Occipital lobe (tissue), 2 donors: Measurements from ENCODE around the gene ZNF14. TPM values are rescaled to one million over a fixed set of nuclear protein-coding genes. Genes with fewer than 3 reads are reported as not detected.
"Not testable (repeated sequence)": the region's sequence is repeated elsewhere in the genome, so short reads cannot be mapped to it uniquely, and the experiment has no call there.

Experiments used
- DNase-seq: peaks from one replicate; lab custom pipeline; 2025; lab: John Stamatoyannopoulos, UW
- total RNA-seq: library from RNA; depleted of rRNA; stranded (reverse); fragments of >200 nt; gene quantifications from one replicate; pipeline ENCODE4 v1.2.3, GENCODE V29; 2014

ZNF14 gene
- 30.3 TPM for total RNA-seq

DNA sequence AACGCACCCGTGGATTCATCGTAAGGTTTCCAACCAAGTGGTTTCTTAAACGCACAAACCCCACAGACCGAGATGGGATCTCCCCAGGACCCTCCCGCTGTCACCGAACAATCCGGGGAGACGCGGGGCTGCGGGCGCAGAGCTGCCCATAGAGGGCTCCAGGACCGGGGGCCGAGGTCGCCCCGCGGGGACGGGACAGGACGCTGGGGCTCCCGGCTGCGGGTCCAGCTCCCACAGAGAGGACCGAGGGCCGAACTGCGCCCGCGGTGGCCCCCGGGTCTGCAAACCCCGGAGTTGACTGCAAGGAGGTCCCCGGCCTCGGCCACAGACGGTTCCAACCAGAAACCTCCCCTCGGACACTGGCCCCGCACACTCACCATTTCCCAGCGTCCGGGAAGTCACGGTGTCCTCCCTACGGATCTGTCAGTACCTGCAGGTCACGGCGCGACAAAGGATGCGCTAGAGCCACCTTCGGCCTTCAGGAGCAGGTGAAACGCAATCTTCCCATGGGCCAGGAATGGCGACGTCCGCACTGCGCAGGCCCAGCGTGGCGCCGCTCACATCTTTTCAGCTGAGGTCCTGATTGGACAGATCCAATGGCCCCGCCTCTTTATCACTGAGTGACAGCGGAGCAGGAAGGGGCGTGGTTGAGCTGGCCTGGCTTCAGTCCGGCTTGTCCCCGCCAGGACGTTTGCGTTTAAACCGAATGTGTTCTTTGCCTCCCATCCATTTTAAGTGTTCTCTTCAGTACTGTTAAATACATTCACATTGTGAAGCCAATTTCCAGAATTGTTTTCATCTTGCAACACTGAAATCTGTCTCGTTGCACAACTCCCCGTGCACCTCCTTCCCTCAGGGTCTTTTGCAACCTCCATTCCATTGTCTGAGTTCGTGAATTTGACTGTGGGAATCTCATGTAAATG lies at the start of gene ZNF14:
Gene ZNF14 (minus strand): TSS at position 534 of the 923 bp plus-strand sequence. CDS start 154 bp downstream, at position 380.
- DNase-seq: peak; percentile 86

DNA sequence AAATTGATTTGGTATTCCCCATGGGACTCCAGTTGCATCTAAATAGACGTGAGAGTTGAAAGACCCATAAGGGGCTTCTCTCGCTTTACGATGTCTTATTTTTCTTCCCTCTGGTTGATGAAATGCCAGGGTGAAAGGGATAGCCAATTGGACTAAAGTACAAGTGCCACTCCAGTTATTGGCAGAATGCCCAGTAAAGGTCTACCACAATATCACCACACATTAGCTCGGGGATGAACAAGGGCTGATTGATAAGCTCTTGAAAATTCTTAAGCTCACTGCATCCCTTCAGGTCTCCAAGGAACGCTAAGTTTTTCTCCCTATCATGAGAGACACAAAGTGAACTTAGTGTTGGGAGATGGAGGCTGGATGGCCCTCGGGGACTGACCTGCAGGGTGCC lies 48.9 kb upstream of the ZNF14 start:
- DNase-seq: not testable (repeated sequence)

DNA sequence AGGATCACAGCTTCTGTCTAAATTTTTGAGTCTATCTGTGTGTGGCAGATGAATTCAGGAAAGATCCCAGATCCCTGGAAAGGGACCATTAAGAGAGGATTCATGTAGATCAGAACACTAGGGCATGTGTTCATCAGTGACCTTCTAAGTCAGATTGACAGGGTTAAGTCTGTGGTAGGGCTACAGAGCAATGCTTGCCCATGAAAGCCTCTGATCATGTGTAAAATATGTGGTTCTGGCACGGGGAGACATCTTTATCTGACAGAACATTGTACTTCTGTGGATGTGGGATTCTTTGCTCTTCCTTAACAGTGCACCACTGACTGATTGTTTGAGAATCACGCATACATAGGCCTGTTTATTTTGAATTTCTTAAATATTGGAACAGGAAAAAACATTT lies 45.8 kb upstream of the ZNF14 start:
- no peak for DNase-seq

DNA sequence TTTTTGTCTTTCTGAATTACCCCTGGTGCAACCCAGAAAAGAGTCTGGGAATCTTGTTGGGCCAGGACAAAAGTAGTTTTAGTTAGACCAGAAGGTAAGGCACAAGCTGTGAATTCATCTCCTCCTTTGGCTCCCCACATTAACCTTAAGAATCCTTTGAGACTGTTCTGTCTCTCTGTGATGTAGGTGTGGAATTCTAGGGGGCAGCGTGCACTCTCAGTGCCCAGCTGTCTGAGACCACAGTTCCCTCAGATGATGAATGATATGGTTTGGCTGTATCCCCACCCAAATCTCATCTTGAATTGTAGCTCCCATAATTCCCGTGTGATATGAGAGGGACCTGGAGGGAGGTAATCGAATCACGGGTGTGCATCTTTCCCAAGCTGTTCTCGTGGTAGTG lies 44.8 kb upstream of the ZNF14 start:
- no peak for DNase-seq

- DNase-seq: peak; percentile 99
Observed at GRCh38 chr19:19776206-19777008, 43.5 kb upstream of the ZNF14 start.

GRCh38 chr19:19775891-19776205 lies 42.9 kb upstream of the ZNF14 start:
- no peak for DNase-seq

GRCh38 chr19:19774354-19775033 lies 41.6 kb upstream of the ZNF14 start:
- no peak for DNase-seq

DNA sequence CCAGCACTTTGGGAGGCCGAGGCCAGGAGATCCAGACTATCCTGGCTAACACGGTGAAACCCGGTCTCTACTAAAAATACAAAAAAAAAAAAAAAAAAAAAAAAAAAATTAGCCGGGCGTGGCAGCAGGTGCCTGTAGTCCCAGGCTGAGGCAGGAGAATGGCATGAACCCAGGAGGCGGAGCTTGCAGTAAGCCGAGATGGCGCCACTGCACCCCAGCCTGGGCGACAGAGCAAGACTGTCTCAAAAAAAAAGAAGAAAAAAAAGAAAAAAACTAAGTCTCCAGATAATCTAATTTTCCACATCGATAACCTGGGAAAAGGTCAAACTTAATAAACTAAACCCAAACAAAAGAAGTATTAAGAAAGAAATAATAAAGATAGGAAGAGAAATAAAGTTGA lies 39.1 kb upstream of the ZNF14 start:
- not testable (repeated sequence) for DNase-seq

GRCh38 chr19:19769971-19770370 lies 37.1 kb upstream of the ZNF14 start:
- not testable (repeated sequence) for DNase-seq

GRCh38 chr19:19758164-19758563 lies 25.3 kb upstream of the ZNF14 start:
- no peak for DNase-seq

- DNase-seq: no peak
Observed at GRCh38 chr19:19752760-19753403, 20.0 kb upstream of the ZNF14 start.

GRCh38 chr19:19751846-19752245 lies 18.9 kb upstream of the ZNF14 start:
- DNase-seq: no peak

DNA sequence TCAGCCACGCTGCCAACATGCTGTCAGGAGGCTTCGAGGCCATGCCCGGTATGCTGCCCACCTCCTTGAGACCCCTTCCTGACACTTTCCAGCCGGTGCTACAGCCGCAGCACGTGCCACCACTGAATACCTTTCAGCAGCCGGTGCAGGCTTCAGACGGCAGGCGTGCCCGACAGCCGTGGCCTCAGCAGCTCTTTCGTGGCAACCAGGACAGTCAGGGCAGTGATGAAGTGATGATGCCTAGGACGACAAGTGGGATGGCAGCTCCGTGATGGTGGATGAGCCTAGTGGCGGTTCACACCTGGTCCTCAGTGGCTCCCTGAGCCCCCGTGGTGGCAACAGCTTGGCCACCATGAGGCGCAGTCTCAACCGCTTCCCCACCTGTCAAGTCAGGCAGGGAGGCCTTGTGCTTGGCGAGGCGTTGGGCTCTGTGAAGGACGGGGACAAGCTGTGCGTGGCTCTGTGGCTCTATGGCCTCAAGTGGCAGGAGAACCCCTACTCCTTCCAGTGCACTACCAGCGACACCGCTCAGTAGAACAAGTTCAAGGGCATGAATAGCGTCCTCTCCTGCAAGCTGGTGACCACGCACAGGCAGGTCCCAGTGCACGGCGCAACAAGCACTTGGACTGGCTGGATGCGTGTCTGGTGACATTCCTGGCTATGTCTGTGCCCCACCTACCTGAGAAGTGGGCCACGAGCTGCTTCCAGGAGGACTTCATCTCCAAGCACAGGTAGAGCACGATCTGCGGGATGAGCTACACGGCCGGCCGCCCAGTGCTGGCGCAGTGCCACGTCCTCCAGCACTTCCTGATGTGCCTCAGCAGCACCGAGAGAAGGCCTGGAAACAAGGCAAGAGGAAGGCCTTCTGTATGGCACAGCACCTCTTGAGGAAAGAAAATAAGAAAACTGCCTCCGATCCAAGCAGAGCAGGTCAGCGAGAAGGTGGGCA lies 18.2 kb upstream of the ZNF14 start:
- DNase-seq: no peak

GRCh38 chr19:19749908-19750841 lies 17.3 kb upstream of the ZNF14 start:
- DNase-seq: no peak

GRCh38 chr19:19749117-19749907 lies 16.4 kb upstream of the ZNF14 start:
- DNase-seq: no peak

GRCh38 chr19:19748249-19748938 lies 15.5 kb upstream of the ZNF14 start:
- DNase-seq: no peak

DNA sequence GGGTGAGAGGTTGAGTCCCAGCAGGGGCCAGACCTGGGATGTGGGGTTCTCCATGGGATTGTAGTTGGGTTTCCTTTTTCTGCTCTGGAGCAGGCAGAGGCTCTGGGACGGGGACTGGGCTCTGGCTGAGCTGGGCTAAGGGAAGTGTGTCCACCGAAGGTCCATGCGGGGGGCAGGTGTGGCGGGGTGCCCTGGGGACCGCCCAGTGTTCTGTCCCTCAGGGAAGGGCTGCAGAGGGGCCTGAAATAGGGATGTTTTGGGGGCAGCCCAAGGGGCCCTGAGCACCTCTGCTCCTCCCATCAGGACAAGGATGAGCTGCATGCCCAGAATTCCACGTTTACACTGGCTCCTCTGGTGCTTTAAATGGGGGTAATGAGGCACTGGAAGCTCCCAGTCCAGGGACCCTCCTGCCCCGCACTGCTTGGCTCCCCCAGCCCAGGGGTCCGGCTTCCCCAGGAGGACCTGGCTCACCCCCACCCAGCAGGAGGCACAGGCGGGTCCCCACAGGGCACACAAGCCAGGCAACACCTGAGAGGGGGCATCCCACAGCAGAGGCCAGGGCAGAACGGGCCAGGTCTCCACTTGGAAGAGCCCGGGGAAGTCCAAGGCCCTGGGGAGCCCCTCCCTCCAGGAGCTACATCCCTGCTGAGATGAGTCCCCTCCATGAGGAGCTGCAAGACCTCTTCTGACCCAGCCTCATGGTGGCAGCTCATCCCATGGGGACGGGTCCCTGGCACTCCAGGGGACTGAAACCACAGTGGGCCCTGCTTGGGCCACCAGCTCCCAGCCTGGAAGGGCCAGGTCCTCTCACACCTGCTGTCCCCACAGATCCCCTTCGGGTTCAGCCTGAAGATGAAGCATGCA lies 14.7 kb upstream of the ZNF14 start:
- no peak for DNase-seq
